ENCODE data around the gene GAST. TPM values are rescaled to one million over a fixed set of nuclear protein-coding genes. Genes with fewer than 3 reads are reported as not detected.
A peak's percentile ranks its signal among the peaks of the same experiment; 100 is the strongest.

GAST gene
- total and polyA plus RNA-seq, 2 of the 13 experiments (the other 11 are each of a cell fraction or from before 2014, with no cell fraction given): 0.32 to 0.42 TPM

- TF ChIP-seq ARID4A (CRISPR knock-in tag; IDR thresholded peaks at IDR 0.05; ENCODE audit: borderline replicate concordance) (0 out of 2 replicates have a peak, but pooled peaks have one; percentile 11), CREBL2 (CRISPR knock-in tag; IDR thresholded peaks at IDR 0.05; ENCODE audit: borderline replicate concordance) (no peak), IKZF1 (IDR thresholded peaks at IDR 0.05) (no peak), TBX2 (CRISPR knock-in tag; IDR thresholded peaks at IDR 0.05; ENCODE audit: borderline replicate concordance) (no peak), POLR2AphosphoS5 (IDR thresholded peaks at IDR 0.05; ENCODE audit: low read depth, low read length) (no peak), SMYD3 (CRISPR knock-in tag; IDR thresholded peaks at IDR 0.05) (no peak), ZNF263 (CRISPR knock-in tag; IDR thresholded peaks at IDR 0.05) (0 out of 2 replicates have a peak, but pooled peaks have one; percentile 1), ZNF446 (CRISPR knock-in tag; IDR thresholded peaks at IDR 0.05) (peak; percentile 30; the same call in 1 of the 2 replicates), MBD4 (IDR thresholded peaks at IDR 0.05; ENCODE audit: borderline replicate concordance, low read length) (no peak), ZNF382 (CRISPR knock-in tag; IDR thresholded peaks at IDR 0.05; ENCODE audit: borderline replicate concordance) (no peak), MTA1 (CRISPR knock-in tag; IDR thresholded peaks at IDR 0.05; ENCODE audit: borderline replicate concordance) (peak; percentile 4; the same call in 1 of the 2 replicates), ZNF644 (CRISPR knock-in tag; IDR thresholded peaks at IDR 0.05; ENCODE audit: low read depth) (no peak), ZBTB20 (CRISPR knock-in tag; IDR thresholded peaks at IDR 0.05; ENCODE audit: borderline replicate concordance, low read depth) (peak; percentile 10; the same call in 1 of the 2 replicates), HNRNPLL (IDR thresholded peaks at IDR 0.05; ENCODE audit: low read depth, low read length, poor library complexity, severe bottlenecking) (peak; percentile 80), ATF7-NPFF (CRISPR knock-in tag; IDR thresholded peaks at IDR 0.05; ENCODE audit: low read depth) (no peak; the same call in 1 of the 2 replicates), ZNF12 (CRISPR knock-in tag; IDR thresholded peaks at IDR 0.05) (no peak), THAP9 (CRISPR knock-in tag; IDR thresholded peaks at IDR 0.05; ENCODE audit: borderline replicate concordance) (no peak), ZFP36 (IDR thresholded peaks at IDR 0.05; ENCODE audit: borderline replicate concordance, low read depth, low read length, partially characterized antibody) (no peak), ZNF33A (CRISPR knock-in tag; IDR thresholded peaks at IDR 0.05; ENCODE audit: borderline replicate concordance) (no peak)
These were observed 22.8 kb downstream of the GAST start (continued) for GRCh38 chr17:41734949-41735313.

Measured in HepG2 (cell line).